ENCODE measurements around the gene GSTP1.
A peak's percentile ranks its signal among the peaks of the same experiment; 100 is the strongest.

The GSTP1 gene

DNA sequence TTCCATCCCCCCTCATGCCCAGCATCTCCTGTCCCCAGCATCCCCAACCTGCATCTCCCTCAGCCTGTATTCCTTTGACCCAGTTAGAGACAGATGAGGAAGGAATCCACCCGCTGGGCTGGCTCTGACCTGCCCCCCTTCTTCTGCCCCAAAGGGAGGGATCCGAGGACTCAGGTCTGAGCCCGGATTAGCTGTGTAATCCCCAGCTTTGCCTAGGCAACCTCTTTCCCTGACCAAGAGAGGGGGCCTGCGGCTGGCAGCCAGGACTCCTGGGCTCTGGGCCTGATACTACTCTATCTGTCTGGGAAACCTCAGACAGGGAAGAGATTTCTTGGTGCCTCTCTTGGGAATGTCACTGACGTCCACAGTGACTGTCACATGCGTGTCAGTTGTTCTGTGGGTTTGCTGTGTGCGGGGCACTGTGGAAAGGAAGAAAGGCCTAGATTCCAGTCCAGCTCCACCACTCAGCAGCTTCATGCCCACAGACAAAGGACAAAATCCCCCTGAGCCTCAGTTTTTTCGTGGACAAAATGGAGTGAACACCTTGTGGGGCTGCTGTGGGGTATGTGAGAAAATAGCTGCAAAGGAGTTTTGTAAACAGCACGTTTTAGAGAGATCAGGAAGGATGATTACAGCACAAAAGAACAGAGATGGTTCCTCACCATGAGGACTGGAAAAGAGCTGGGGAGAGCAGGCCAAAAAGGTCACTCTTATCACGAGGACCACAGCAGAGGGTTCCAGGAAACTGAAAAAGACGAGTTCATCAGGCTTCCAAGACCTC lies 21.8 kb downstream of the GSTP1 start:
- no peak for DNase-seq (ENCODE audit: low spot score)
- TF ChIP-seq, protein P1, sequence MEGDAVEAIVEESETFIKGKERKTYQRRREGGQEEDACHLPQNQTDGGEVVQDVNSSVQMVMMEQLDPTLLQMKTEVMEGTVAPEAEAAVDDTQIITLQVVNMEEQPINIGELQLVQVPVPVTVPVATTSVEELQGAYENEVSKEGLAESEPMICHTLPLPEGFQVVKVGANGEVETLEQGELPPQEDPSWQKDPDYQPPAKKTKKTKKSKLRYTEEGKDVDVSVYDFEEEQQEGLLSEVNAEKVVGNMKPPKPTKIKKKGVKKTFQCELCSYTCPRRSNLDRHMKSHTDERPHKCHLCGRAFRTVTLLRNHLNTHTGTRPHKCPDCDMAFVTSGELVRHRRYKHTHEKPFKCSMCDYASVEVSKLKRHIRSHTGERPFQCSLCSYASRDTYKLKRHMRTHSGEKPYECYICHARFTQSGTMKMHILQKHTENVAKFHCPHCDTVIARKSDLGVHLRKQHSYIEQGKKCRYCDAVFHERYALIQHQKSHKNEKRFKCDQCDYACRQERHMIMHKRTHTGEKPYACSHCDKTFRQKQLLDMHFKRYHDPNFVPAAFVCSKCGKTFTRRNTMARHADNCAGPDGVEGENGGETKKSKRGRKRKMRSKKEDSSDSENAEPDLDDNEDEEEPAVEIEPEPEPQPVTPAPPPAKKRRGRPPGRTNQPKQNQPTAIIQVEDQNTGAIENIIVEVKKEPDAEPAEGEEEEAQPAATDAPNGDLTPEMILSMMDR (IDR thresholded peaks at IDR 0.05; ENCODE audit: borderline replicate concordance, control extremely low read depth, extremely low read depth, insufficient read depth, missing control alignments): no peak
- in situ Hi-C loops (cut with MboI; ENCODE audit: low sequenced_read_pairs, unreplicated experiment): no loop called here

DNA sequence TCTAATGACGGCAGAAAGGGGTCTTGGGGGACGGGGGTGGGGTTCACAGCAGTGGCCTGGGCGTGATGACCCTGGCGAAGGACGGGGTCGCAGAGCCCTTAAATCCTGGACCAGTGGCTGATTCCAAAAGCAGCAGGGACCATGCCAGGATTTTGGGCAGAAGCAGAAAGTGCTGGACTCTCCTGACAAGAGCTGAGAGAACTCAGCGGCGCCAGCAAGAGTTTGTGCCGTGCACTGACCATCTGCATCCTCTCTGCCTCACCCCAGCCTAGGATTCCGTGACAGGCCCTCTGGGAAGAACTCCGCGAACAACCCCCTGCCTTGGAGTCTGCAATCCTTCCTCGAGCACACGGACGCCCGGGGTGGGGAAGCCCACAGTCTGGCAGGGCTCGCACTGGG lies 22.5 kb downstream of the GSTP1 start:
- TF ChIP-seq, protein P1 (IDR thresholded peaks at IDR 0.05; ENCODE audit: borderline replicate concordance, control extremely low read depth, extremely low read depth, insufficient read depth, missing control alignments): no peak
- in situ Hi-C loops (cut with MboI; ENCODE audit: low sequenced_read_pairs, unreplicated experiment): no loop called here
- no peak for DNase-seq (ENCODE audit: low spot score)

GRCh38 chr11:67606492-67607295 lies 23.1 kb downstream of the GSTP1 start, which contains the start of gene NDUFV1:
Gene NDUFV1, plus strand, starts transcription at chr11:67606936. Its CDS starts 69 bp downstream, at chr11:67607005.
- TF ChIP-seq, protein P1 (IDR thresholded peaks at IDR 0.05; ENCODE audit: borderline replicate concordance, control extremely low read depth, extremely low read depth, insufficient read depth, missing control alignments): peak; percentile 72
- in situ Hi-C loops (cut with MboI; ENCODE audit: low sequenced_read_pairs, unreplicated experiment): no loop called here
- DNase-seq (ENCODE audit: low spot score): peak; percentile 94

GRCh38 chr11:67607507-67607906 lies 23.9 kb downstream of the GSTP1 start:
- DNase-seq (ENCODE audit: low spot score): no peak

DNA sequence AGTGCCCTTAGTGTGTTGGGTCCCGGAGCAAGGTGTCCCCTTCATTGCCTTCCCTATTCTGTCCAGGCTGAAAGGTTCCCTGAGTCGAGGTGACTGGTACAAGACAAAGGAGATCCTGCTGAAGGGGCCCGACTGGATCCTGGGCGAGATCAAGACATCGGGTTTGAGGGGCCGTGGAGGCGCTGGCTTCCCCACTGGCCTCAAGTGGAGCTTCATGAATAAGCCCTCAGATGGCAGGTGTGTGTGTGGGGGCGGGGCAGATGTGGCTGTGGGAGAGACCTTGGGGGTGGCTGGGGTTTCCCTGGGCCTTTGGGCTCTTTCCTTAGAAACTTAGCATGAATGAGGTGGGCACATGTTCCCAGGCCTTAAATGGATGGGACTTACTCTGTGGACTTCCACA lies 24.9 kb downstream of the GSTP1 start:
- in situ Hi-C loops (cut with MboI; ENCODE audit: low sequenced_read_pairs, unreplicated experiment): no loop called here
- TF ChIP-seq, protein P1 (IDR thresholded peaks at IDR 0.05; ENCODE audit: borderline replicate concordance, control extremely low read depth, extremely low read depth, insufficient read depth, missing control alignments): no peak

More at GRCh38 chr11:67607507-67607906, 23.9 kb downstream of the GSTP1 start:
- in situ Hi-C loops (cut with MboI; ENCODE audit: low sequenced_read_pairs, unreplicated experiment): no loop called here
- TF ChIP-seq, protein P1 (IDR thresholded peaks at IDR 0.05; ENCODE audit: borderline replicate concordance, control extremely low read depth, extremely low read depth, insufficient read depth, missing control alignments): no peak

GRCh38 chr11:67609316-67609715 lies 25.7 kb downstream of the GSTP1 start:
- no peak for DNase-seq (ENCODE audit: low spot score)
- in situ Hi-C loops (cut with MboI; ENCODE audit: low sequenced_read_pairs, unreplicated experiment): no loop called here
- TF ChIP-seq, protein P1 (IDR thresholded peaks at IDR 0.05; ENCODE audit: borderline replicate concordance, control extremely low read depth, extremely low read depth, insufficient read depth, missing control alignments): no peak

More for the DNA sequence above, 24.9 kb downstream of the GSTP1 start:
- no peak for DNase-seq (ENCODE audit: low spot score)

Measured in GM13976 (cell line).